Measurements from ENCODE around the gene SLC39A13. TPM values are rescaled to one million over a fixed set of nuclear protein-coding genes. Genes with fewer than 3 reads are reported as not detected.
A peak's percentile ranks its signal among the peaks of the same experiment; 100 is the strongest.

Gene SLC39A13
- total RNA-seq, 1 experiment from 2014 or later, result 29.2 TPM

DNA sequence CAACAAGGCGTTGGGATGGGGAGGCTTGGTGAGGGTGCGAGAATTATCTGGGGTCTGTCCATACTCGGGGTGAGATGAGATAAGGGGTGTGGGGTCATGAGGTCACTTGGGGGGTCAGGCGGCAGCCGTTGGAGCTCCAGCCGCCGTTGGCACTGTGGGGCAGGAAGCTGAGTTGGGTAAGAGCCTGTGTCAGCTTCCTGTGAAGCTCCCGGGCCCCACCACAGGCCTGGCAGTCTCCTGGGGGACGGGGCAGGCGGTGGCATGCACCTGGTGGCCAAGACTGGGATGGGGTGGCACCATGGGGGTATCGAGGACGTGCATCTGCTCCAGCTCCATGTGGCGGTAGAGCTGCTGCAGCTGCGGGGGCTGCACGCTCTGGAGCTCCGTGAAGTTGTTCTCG is 48.8 kb upstream of the SLC39A13 start:
- Histone ChIP-seq H3K9me3 (ENCODE audit: control insufficient read depth, low read depth, low read length) (no peaks in the 10 kb centered on the region), H2BK12ac (ENCODE audit: insufficient read length, low read depth, low read length) (no peak overlapping the region), H3K79me2 (ENCODE audit: insufficient read depth, low read length) (no peaks in the 10 kb centered on the region), H3K4ac (ENCODE audit: low read depth, low read length) (no peak overlapping the region), H4K20me1 (ENCODE audit: control insufficient read depth, insufficient read depth, insufficient read length) (peaks cover 2% of the 10 kb centered on the region), H3K4me2 (ENCODE audit: insufficient read depth, insufficient read length, low read length) (no peak overlapping the region), H3K23ac (ENCODE audit: insufficient read length, low read depth, low read length) (no peak overlapping the region), H3K23me2 (ENCODE audit: insufficient read length, low read depth, low read length, poor library complexity, severe bottlenecking) (no peaks in the 10 kb centered on the region), H2BK5ac (ENCODE audit: insufficient read length, low read length) (no peak overlapping the region), H2AFZ (ENCODE audit: low read length) (no peak overlapping the region), H2BK15ac (ENCODE audit: low read depth, low read length) (no peak overlapping the region), H3K4me1 (ENCODE audit: insufficient read depth, low read length) (no peaks in the 10 kb centered on the region), H4K5ac (ENCODE audit: insufficient read length, low read depth, low read length) (no peak overlapping the region), H3T11ph (ENCODE audit: low read length) (no peak overlapping the region), H3K56ac (ENCODE audit: insufficient read length, low read depth, low read length) (no peak overlapping the region), H3K18ac (ENCODE audit: insufficient read length, low read depth, low read length) (no peak overlapping the region), H3K27me3 (ENCODE audit: insufficient read depth, low read length) (no peaks in the 10 kb centered on the region), H4K91ac (ENCODE audit: insufficient read length, low read depth, low read length) (no peak overlapping the region), H4K8ac (replicated peaks; ENCODE audit: insufficient read length, low read depth, low read length) (no peak overlapping the region), H3K79me1 (ENCODE audit: insufficient read depth, low read depth, low read length, poor library complexity, severe bottlenecking) (no peaks in the 10 kb centered on the region), H2AK5ac (ENCODE audit: insufficient read length, low read length) (no peak overlapping the region), H2BK120ac (ENCODE audit: low read depth, low read length, poor library complexity, severe bottlenecking) (no peak overlapping the region), H2BK20ac (ENCODE audit: low read depth, low read length, poor library complexity, severe bottlenecking) (no peak overlapping the region), H3K14ac (ENCODE audit: insufficient read depth, low read length) (no peak overlapping the region), H3K9ac (ENCODE audit: extremely low read depth, insufficient read length, low read length) (no peak overlapping the region), H3K27ac (ENCODE audit: insufficient read length, low read depth, low read length) (no peak overlapping the region)
- no peak overlapping the region for H3K4me3 Mint-ChIP-seq
- TF ChIP-seq, protein P1, sequence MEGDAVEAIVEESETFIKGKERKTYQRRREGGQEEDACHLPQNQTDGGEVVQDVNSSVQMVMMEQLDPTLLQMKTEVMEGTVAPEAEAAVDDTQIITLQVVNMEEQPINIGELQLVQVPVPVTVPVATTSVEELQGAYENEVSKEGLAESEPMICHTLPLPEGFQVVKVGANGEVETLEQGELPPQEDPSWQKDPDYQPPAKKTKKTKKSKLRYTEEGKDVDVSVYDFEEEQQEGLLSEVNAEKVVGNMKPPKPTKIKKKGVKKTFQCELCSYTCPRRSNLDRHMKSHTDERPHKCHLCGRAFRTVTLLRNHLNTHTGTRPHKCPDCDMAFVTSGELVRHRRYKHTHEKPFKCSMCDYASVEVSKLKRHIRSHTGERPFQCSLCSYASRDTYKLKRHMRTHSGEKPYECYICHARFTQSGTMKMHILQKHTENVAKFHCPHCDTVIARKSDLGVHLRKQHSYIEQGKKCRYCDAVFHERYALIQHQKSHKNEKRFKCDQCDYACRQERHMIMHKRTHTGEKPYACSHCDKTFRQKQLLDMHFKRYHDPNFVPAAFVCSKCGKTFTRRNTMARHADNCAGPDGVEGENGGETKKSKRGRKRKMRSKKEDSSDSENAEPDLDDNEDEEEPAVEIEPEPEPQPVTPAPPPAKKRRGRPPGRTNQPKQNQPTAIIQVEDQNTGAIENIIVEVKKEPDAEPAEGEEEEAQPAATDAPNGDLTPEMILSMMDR (conservative IDR thresholded peaks at IDR 0.05), result no peak
- H3K9me3 Mint-ChIP-seq, result no peaks in the 10 kb centered on the region
- DNase-seq, result no peak
- no peaks in the 10 kb centered on the region for H3K27me3 Mint-ChIP-seq (ENCODE audit: low read depth)
- peak overlapping the region; percentile 12 to 63 (median 24); a peak in 3 of 7 replicates for H3K27ac Mint-ChIP-seq
- H3K4me1 Mint-ChIP-seq, result peaks cover 5% of the 10 kb centered on the region in 2 experiments
- H3K36me3 Mint-ChIP-seq (ENCODE audit: insufficient read depth in 1 of 3, low read depth in 3 of 3), result no peaks in the 10 kb centered on the region
- no CpG with 5 or more reads among the region's 17 CpGs for WGBS (ENCODE audit: extremely low coverage, insufficient read length, low lambda C conversion rate)
